Epithelial cell of proximal tubule (primary cell): ENCODE measurements around the gene MAP4. TPM values are rescaled to one million over a fixed set of nuclear protein-coding genes. Genes with fewer than 3 reads are reported as not detected.
A peak's percentile ranks its signal among the peaks of the same experiment; 100 is the strongest.

Source experiments
- DNase-seq: peaks from one replicate; pipeline ENCODE4 v3.0.0-alpha.2; 2011; ENCODE audit warnings: low read depth
- H3K4me3 ChIP-seq: 2 replicates; pipeline ENCODE4 v1.5.1; 2011; ENCODE audit warnings: low read depth, mild to moderate bottlenecking, low read length
- CTCF ChIP-seq: conservative IDR thresholded peaks from 2 replicates; pipeline ENCODE4 v1.5.1; 2012; ENCODE audit warnings: low read depth, mild to moderate bottlenecking, low read length
- total RNA-seq: library from RNA; depleted of rRNA; stranded (reverse); fragments of >200 nt; gene quantifications from 2 replicates; pipeline ENCODE4 v1.2.3, GENCODE V29; 2015

The MAP4 gene
- total RNA-seq, 1 donor from 2014 or later = 111 TPM

- H3K4me3 ChIP-seq = no peak overlapping the region
- TF ChIP-seq CTCF = no peak
- DNase-seq = no peak
Measured at GRCh38 chr3:48047841-48048464, 31.7 kb upstream of the MAP4 start.

GRCh38 chr3:48042071-48042760 is 26.0 kb upstream of the MAP4 start:
- no peak overlapping the region for H3K4me3 ChIP-seq
- no peak for TF ChIP-seq CTCF
- DNase-seq = no peak

- peak; percentile 91 for DNase-seq
- no peak overlapping the region for H3K4me3 ChIP-seq
Measured at GRCh38 chr3:48039487-48040190, 23.4 kb upstream of the MAP4 start.

GRCh38 chr3:48038971-48039481 is 22.8 kb upstream of the MAP4 start:
- no peak for TF ChIP-seq CTCF
- no peak overlapping the region for H3K4me3 ChIP-seq
- no peak for DNase-seq

More at GRCh38 chr3:48039487-48040190, 23.4 kb upstream of the MAP4 start:
- TF ChIP-seq CTCF = no peak

GRCh38 chr3:48034000-48034516 is 17.8 kb upstream of the MAP4 start:
- DNase-seq = peak; percentile 45

GRCh38 chr3:48030188-48030587 is 14.0 kb upstream of the MAP4 start:
- DNase-seq = no peak
- no peak for TF ChIP-seq CTCF
- H3K4me3 ChIP-seq = no peak overlapping the region

More at GRCh38 chr3:48034000-48034516, 17.8 kb upstream of the MAP4 start:
- TF ChIP-seq CTCF = no peak
- no peak overlapping the region for H3K4me3 ChIP-seq
